TTC549 (cell line): ENCODE results near the gene NXNL1.

Experiments
- FAIRE-seq: peaks from 2 replicates; lab custom pipeline; 2012; peaks lifted over from hg19 to GRCh38; lab: Jason Lieb, UNC

The NXNL1 gene

GRCh38 chr19:17455308-17456123, 5.2 kb downstream of the NXNL1 start:
- FAIRE-seq, result no peak

- no peak for FAIRE-seq
These were observed 6.1 kb downstream of the NXNL1 start for GRCh38 chr19:17454576-17455071.

GRCh38 chr19:17451820-17452219, 8.9 kb downstream of the NXNL1 start:
- FAIRE-seq, result no peak

- FAIRE-seq, result no peak
These were observed 10.3 kb downstream of the NXNL1 start for GRCh38 chr19:17450264-17451075.

- no peak for FAIRE-seq
These were observed 12.4 kb downstream of the NXNL1 start, which contains the start of gene TMEM221 for GRCh38 chr19:17448131-17448967. TMEM221 (minus strand) TSS chr19:17448668; CDS start chr19:17448462, 206 bp downstream.

GRCh38 chr19:17447704-17448130, 13.0 kb downstream of the NXNL1 start:
- FAIRE-seq, result no peak

- no peak for FAIRE-seq
These were observed 15.1 kb downstream of the NXNL1 start for GRCh38 chr19:17445526-17446165.

GRCh38 chr19:17441241-17442021, 19.3 kb downstream of the NXNL1 start:
- FAIRE-seq, result no peak

- FAIRE-seq, result no peak
These were observed 23.9 kb downstream of the NXNL1 start for GRCh38 chr19:17436874-17437267.

GRCh38 chr19:17436094-17436873, 24.4 kb downstream of the NXNL1 start:
- no peak for FAIRE-seq

GRCh38 chr19:17435218-17435617, 25.5 kb downstream of the NXNL1 start:
- FAIRE-seq, result no peak

GRCh38 chr19:17431417-17431816, 29.3 kb downstream of the NXNL1 start:
- FAIRE-seq, result no peak

- no peak for FAIRE-seq
These were observed 31.0 kb downstream of the NXNL1 start for GRCh38 chr19:17429641-17430113.

- no peak for FAIRE-seq
These were observed 35.9 kb downstream of the NXNL1 start for GRCh38 chr19:17424743-17425365.

GRCh38 chr19:17423429-17424208, 37.1 kb downstream of the NXNL1 start:
- FAIRE-seq, result no peak

GRCh38 chr19:17421942-17422341, 38.8 kb downstream of the NXNL1 start:
- no peak for FAIRE-seq

GRCh38 chr19:17420475-17420924, 40.2 kb downstream of the NXNL1 start:
- FAIRE-seq, result no peak
